GM19328 (cell line): ENCODE measurements around the gene CTDP1.
"Not testable (repeated sequence)": the region's sequence is repeated elsewhere in the genome, so short reads cannot be mapped to it uniquely, and the experiment has no call there.

Experiments used
- ATAC-seq: cut with Tn5 transposase; IDR thresholded peaks from one replicate; pipeline ENCODE4 v1.9.1; 2021; ENCODE audit warnings: mild to moderate bottlenecking, moderate library complexity; ENCODE audit not compliant: unreplicated experiment

Gene CTDP1

GRCh38 chr18:79681484-79682387, 2.1 kb downstream of the CTDP1 start:
- no peak for ATAC-seq

DNA sequence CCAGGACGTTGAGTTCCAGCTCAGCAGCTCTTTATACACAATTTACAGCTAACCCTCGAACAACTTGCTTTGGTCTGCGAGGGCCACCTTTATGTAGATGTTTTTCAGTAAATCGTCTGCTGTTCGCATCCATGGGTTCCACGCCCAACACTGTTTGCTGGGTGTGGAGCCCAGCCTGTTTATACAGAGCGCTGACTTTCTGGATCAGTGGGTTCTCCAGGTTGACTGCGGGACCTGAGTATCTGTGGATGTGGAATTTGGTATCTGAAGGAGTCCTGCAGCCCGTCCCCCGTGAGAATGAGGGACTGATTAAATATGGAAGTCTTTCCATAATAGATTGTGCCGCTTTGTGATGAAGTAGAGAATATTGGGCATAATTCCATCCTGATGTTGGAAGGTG, 2.9 kb downstream of the CTDP1 start:
- ATAC-seq, result no peak

DNA sequence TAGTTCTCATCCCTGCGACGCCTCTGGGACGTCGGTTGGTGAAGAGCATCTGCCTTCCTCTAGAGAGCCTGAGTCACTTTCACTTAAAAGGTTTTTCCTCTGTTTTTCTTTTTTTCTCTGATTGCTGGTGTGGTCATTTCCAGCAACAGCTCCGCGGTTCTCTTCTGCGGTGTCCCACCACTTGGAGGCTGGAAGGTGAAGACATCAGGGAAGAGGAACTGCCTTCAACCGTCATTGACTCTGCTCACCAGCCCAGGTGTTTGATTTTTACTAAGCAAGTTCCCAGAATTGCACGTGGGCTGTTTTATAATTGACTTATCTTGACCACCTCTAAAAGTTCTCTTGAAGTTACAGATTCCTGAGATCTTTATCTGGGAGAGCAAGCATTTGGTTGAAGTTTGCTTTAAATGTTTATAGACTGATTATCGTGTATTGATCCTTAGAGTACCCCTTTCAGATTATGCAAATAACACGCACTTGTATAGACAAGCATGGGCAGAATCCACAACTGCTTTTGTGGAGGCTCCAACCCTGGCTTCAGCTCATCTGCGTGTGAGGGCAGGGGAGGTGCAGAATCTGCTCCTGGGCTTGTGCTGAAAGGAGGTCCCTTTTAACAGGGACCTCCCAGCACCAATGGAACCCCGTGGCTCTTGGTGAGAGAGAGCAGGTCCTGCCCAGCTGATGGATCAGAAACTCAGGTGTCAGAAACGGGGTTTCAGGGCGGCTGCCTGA, 3.5 kb downstream of the CTDP1 start:
- no peak for ATAC-seq

DNA sequence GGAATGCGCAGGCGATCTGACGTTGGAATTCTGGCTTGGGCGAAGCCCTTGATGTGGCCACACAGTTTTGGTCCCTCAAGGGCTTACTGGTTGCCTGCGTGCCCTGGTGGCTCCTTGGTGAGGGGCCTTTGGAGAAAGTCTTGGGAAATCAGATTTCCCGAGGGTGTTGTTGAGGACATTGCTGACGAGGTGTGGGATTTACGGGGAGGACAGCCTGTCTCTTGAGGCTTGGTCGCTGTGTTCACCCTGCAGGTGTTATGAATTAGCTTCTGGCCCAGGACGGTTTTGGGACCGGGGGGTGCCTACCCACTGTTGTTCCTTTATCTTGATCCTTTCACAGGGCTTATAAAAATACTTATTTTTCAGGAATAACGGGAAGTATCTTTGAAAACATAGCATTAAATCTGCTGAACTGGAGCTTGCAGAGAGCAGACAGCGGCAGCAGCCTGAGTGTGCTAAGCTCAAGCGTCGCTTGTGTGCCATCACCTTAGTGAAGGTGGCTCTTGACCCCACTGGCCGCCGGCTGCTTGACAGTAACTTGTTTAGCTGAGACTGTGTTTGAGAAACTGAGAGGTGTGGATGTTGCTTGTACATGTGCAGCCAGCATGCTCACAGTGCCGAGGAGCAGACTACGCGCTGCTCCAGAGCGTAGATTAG, 4.2 kb downstream of the CTDP1 start:
- no peak for ATAC-seq

DNA sequence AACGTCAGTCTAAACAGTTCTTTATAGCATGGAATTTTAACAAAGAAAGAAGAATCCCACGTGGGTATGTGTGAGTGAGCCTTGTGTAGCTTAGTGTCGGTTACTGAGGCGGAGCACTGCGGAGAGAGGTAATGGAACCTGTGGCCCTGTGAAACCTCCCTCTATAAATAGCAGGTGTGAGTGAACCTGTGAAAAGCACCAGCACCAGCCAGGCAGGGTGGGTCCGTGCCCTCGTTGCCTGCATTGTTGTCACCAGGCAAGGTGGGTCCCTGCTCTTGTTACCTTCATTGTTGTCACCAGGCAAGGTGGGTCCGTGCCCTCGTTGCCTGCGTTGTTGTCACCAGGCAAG, 4.7 kb downstream of the CTDP1 start:
- no peak for ATAC-seq

- ATAC-seq, result no peak
Measured at GRCh38 chr18:79684787-79685186, 5.2 kb downstream of the CTDP1 start.

DNA sequence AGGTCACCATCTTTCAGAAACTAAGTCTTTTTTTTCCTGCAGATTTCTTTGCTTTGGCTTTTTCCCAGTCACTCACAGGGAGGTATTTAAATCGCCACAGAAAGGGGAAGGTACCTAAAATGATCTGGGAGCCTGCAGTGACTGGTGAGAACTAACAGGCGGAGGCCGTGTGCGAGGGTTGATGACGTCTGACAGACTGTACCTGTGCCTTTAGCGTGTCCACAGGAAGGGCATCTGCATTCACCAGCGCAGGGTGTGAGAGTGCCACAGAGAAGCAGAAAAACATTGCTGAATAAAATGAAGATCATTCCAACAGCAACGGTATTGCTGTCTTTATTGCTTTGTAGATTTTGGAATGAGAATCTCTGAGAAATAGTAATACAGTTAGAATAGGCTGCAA, 5.7 kb downstream of the CTDP1 start:
- ATAC-seq, result no peak

DNA sequence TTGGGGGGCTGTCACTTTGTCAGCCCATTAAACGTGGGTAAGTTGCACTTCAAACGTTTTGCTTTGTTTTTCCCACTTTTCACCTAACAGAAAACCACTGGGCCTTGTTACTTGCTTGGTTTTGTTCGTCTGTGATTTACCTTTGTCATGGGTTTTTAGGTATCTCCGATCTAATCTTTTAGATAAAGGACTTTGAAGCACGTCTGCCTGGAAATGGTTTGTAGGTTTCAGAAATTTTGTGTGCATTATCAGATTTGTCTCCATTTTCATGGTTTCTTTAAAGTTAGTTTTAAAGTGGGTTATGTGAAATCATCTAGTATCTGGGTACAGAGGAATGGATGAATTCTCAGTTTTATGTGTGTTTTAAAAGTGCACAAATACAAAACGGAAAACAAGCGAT, 6.4 kb downstream of the CTDP1 start:
- ATAC-seq, result no peak

GRCh38 chr18:79687806-79688205, 8.2 kb downstream of the CTDP1 start:
- ATAC-seq, result no peak

DNA sequence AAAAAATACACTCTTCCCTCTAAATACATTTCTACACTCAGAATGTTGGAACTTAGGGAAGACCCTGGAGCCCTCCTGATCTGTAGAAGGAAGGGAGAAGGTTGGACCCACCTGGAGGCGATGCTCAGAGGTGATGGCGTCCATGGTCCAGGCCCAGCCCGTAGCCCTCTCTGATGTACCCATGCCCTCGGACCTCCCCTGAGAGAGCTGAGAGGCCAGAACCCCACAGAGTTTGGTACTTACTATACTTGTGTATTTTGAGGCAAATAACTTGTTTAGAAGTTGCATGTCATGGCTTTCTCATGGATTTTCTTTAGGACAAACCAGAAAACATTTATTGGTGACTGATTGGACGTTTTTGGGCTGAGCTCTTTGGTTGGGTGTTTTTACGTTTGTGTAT, 10.5 kb downstream of the CTDP1 start:
- ATAC-seq, result no peak

GRCh38 chr18:79690586-79691482, 11.2 kb downstream of the CTDP1 start:
- ATAC-seq, result no peak

DNA sequence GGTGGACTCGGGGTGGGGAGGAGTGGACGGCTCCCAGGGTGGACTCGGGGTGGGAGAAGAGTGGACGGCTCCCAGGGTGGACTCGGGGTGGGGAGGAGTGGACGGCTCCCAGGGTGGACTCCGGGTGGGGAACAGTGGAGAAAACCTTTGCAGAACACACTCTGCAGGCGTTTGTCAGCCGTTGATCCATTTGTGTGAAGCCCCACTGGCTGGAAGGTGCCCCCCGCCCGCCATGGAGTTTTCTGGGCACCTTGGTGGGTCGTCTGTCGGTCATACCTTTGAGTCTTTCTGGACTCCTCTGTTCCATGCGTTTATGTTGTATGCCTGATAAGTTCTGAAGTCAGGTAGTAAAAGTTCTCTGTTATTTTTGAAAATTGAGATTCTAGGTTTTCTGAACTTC, 12.5 kb downstream of the CTDP1 start:
- no peak for ATAC-seq

DNA sequence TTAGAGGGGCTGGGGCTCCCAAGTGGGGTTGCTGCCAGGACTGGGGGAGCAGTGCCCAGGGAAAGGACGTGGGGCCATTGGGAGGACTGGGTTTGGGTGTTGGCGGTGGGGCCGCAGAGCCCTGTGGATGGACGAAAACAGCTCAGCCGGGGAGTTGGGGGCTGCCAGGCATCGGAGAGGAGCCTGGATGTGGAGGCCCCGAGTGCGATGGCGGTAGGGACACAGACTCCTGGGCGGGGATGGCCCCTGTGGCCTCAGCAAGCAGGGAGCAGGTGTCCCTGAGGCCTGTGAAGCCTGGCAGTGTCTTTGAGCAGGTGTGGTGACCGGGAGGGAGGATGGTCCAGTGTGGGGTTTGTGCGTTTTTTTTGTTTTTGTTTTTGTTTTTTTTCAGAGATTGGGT, 13.3 kb downstream of the CTDP1 start:
- ATAC-seq, result no peak

GRCh38 chr18:79693561-79694205, 14.1 kb downstream of the CTDP1 start:
- ATAC-seq, result no peak

DNA sequence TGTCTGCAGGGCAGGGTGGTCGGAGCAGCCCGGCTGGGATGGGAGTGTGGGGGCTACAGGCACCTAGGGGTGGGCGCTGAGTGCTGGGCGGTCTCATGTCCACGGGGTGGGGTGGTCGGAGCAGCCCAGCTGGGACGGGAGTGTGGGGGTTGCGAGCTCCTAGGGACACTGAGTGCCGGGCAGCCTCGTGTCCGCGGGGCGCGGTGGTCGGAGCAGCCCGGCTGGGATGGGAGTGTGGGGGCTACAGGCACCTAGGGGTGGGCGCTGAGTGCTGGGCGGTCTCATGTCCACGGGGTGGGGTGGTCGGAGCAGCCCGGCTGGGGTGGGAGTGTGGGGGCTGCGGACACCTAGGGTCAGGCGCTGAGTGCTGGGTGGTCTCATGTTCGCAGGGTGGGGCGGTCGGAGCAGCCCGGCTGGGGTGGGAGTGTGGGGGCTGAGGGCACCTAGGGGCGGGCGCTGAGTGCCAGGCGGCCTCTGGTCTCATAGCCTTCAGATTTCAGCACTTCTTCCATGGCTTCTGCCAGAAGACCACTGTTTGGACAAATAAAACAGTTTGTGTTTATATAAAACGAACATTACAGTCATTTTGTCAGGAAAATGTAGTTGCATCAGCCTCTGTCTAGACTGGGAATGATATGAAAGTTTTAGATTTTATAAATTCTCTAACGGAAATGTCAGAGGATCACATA, 14.7 kb downstream of the CTDP1 start:
- ATAC-seq, result not testable (repeated sequence)

GRCh38 chr18:79694895-79695213, 15.3 kb downstream of the CTDP1 start:
- no peak for ATAC-seq

DNA sequence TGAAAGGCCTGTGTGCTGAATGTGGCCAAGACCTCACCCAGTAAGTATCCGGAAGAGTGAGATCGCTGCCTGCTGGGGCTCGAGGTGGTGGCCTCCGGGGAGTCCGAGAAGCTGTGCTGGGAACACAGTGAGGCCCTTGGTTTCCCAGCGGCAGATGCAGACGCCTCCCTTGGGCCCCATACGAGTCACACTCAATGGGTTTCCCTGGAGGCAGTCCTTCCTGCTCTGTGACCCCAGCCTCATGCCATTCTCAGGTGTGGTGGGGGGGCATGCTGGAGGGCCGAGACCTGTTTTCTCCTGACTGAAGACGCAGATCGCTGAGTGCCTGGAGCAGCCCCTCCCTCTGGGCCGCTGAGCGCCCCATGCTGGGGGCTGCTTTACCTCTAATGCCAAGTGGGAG, 15.7 kb downstream of the CTDP1 start:
- no peak for ATAC-seq

GRCh38 chr18:79695856-79696850, 16.6 kb downstream of the CTDP1 start:
- ATAC-seq, result no peak

DNA sequence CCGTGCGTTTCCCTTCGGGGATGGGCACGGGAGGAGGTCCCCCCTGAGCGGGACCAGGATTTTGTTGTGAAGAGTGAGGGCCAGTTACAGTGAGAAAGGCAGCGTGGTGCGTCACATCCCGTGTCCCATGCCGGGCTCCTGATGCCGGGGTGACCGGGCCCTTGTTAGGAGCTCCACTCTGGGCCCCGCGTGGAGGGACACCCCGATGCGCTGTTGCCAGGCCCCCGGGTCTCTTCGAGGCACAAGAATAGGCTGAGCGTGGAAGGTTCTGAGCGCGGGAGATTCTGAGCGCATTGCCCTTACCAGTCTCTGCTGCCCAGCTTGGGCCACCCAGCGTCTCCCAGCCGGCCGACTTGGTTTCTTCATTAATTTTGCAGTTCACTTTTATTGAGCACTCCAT, 17.6 kb downstream of the CTDP1 start:
- ATAC-seq, result no peak
